ENCODE measurements around the gene ANXA3. TPM values are rescaled to one million over a fixed set of nuclear protein-coding genes. Genes with fewer than 3 reads are reported as not detected.

Gene ANXA3
- polyA plus RNA-seq, 1 of the 3 experiments (the other 2 are of a cell fraction): 13.8 TPM

- 43% methylated on average over 1 of the region's 1 CpG for whole genome bisulfite sequencing (ENCODE audit: low lambda C conversion rate)
- Histone ChIP-seq H3K27ac (ENCODE audit: low read depth in 2 of 2, low read length in 1 of 2) (peak overlapping the region in 1 of 2 experiments; percentile 68; a peak in 2 of 4 replicates), H4K20me1 (ENCODE audit: insufficient read depth) (no peaks in the 10 kb centered on the region), H2AFZ (ENCODE audit: low read depth) (no peak overlapping the region), H3K4me1 (ENCODE audit: control insufficient read depth in 1 of 2, insufficient read depth in 2 of 2, low read depth in 1 of 2, low read length in 1 of 2) (no peaks in the 10 kb centered on the region; a peak in 2 of 4 replicates), H3K79me2 (ENCODE audit: insufficient read depth) (no peaks in the 10 kb centered on the region), H3F3A (replicated peaks; ENCODE audit: insufficient read depth) (peaks cover 9% of the 10 kb centered on the region), H3K4me3 (ENCODE audit: low read depth in 2 of 2, low read length in 1 of 2) (no peak overlapping the region), H3K9me3 (no peaks in the 10 kb centered on the region), H3K4me2 (no peak overlapping the region), H3K9me2 (no peaks in the 10 kb centered on the region), H3K9ac (no peak overlapping the region), H3K36me3 (replicated peaks in 1 of 2; ENCODE audit: control insufficient read depth in 1 of 2, insufficient read depth in 2 of 2, low read length in 1 of 2) (peaks cover 24 to 29% of the 10 kb centered on the region in 2 experiments), H3K27me3 (ENCODE audit: insufficient read depth) (no peaks in the 10 kb centered on the region)
- DNase-seq: no peak
- ChIA-PET POLR2A (no interaction called here), CTCF (no interaction called here)
- TF ChIP-seq USF1 (IDR thresholded peaks at IDR 0.05; ENCODE audit: borderline replicate concordance, low read depth) (no peak), NFIC (IDR thresholded peaks at IDR 0.05; ENCODE audit: borderline replicate concordance) (no peak), EP300 (IDR thresholded peaks at IDR 0.05; ENCODE audit: borderline replicate concordance in 1 of 2, low read depth in 1 of 2, low read length in 1 of 2) (no peak), USF2 (IDR thresholded peaks at IDR 0.05; ENCODE audit: borderline replicate concordance, low read depth, low read length) (no peak), ELF1 (IDR thresholded peaks at IDR 0.05) (no peak), TEAD4 (IDR thresholded peaks at IDR 0.05; ENCODE audit: borderline replicate concordance, insufficient read depth) (no peak), CTCF (IDR thresholded peaks at IDR 0.05) (no peak), GABPA (IDR thresholded peaks at IDR 0.05; ENCODE audit: low read depth) (no peak), POLR2AphosphoS5 (IDR thresholded peaks at IDR 0.05; ENCODE audit: low read depth, low read length) (no peak), YY1 (IDR thresholded peaks at IDR 0.05; ENCODE audit: low read depth) (no peak), FOSL2 (IDR thresholded peaks at IDR 0.05; ENCODE audit: borderline replicate concordance, low read depth) (no peak), MAX (IDR thresholded peaks at IDR 0.05; ENCODE audit: low read depth) (no peak), ZBTB33 (IDR thresholded peaks at IDR 0.05; ENCODE audit: borderline replicate concordance, low read depth) (no peak), MEF2A (IDR thresholded peaks at IDR 0.05; ENCODE audit: borderline replicate concordance, low read depth) (no peak), RAD21 (IDR thresholded peaks at IDR 0.05; ENCODE audit: low read length) (no peak), FOXJ3 (CRISPR knock-in tag; IDR thresholded peaks at IDR 0.05) (no peak), NRF1 (IDR thresholded peaks at IDR 0.05; ENCODE audit: low read depth, low read length) (no peak), EZH2phosphoT487 (IDR thresholded peaks at IDR 0.05; ENCODE audit: borderline replicate concordance, low read depth) (no peak), RCOR1 (IDR thresholded peaks at IDR 0.05; ENCODE audit: low read length) (no peak)
Measured at GRCh38 chr4:78510681-78511080, 40.9 kb upstream of the ANXA3 start.
